K562 (cell line): ENCODE data around the gene AP2A2. TPM values are rescaled to one million over a fixed set of nuclear protein-coding genes. Genes with fewer than 3 reads are reported as not detected.
A peak's percentile ranks its signal among the peaks of the same experiment; 100 is the strongest.

Source experiments
- ARID2 ChIP-seq: fragments of 450-650 bp; IDR thresholded peaks from 2 replicates; pipeline ENCODE4 v1.6.1; 2017; ENCODE audit warnings: antibody characterized with exemption, mild to moderate bottlenecking
- E4F1 ChIP-seq: fragments of 250-450 bp; sonication (Bioruptor Pico); IDR thresholded peaks from 2 replicates; pipeline ENCODE4 v1.5.0; 2021; ENCODE audit warnings: mild to moderate bottlenecking, borderline replicate concordance
- GABPA ChIP-seq: fragments of 200-800 bp; sonication (Bioruptor generic); conservative IDR thresholded peaks from 2 replicates; pipeline ENCODE4 v1.6.1; 2016; ENCODE audit warnings: low read depth, missing genetic modification characterization, missing compliant biosample characterization
- HDAC1 ChIP-seq, 2 experiments: fragments of 450-650 bp; IDR thresholded peaks; 2 replicates each; pipeline ENCODE4 v1.6.1; 2016 to 2017; ENCODE audit warnings: inconsistent platforms in 1 of 2, mild to moderate bottlenecking in 1 of 2, moderate library complexity in 1 of 2
- KDM2B ChIP-seq: fragments of 250-450 bp; sonication (Bioruptor Pico); IDR thresholded peaks from 2 replicates; pipeline ENCODE4 v1.8.0; 2021; ENCODE audit warnings: mild to moderate bottlenecking, moderate library complexity
- KLF6 ChIP-seq: fragments of 250-450 bp; sonication (Bioruptor Pico); IDR thresholded peaks from 2 replicates; pipeline ENCODE4 v1.4.0; 2020; ENCODE audit warnings: mild to moderate bottlenecking, moderate library complexity, borderline replicate concordance
- LEF1 ChIP-seq: fragments of 450-650 bp; IDR thresholded peaks from 2 replicates; pipeline ENCODE4 v1.6.1; 2016; ENCODE audit warnings: mild to moderate bottlenecking
- MCM3 ChIP-seq: fragments of 450-650 bp; IDR thresholded peaks from 2 replicates; pipeline ENCODE4 v1.6.1; 2016
- NRF1 ChIP-seq, 2 experiments: fragments of 450-650 bp; IDR thresholded peaks in 1 of 2; conservative IDR thresholded peaks in 1 of 2; 2 replicates each; pipeline ENCODE4 v1.6.1; 2014; ENCODE audit warnings: mild to moderate bottlenecking in 2 of 2
- RBBP5 ChIP-seq: fragments of 200-600 bp; sonication (generic); IDR thresholded peaks from 2 replicates; pipeline ENCODE4 v1.6.1; 2012; ENCODE audit warnings: borderline replicate concordance, mild to moderate bottlenecking, low read length, control low read depth, inconsistent platforms; ENCODE audit not compliant: insufficient read depth, poor library complexity, severe bottlenecking
- RBFOX2 ChIP-seq: fragments of 200-400 bp; formaldehyde crosslinking; IDR thresholded peaks from 2 replicates; pipeline ENCODE4 v1.6.1; 2017; ENCODE audit warnings: low read depth, mild to moderate bottlenecking, low read length, moderate library complexity
- SMARCE1 ChIP-seq: fragments of 450-650 bp; IDR thresholded peaks from 2 replicates; pipeline ENCODE4 v1.7.1; 2016; ENCODE audit warnings: mild to moderate bottlenecking
- SREBF1 ChIP-seq: fragments of 150-350 bp; IDR thresholded peaks from 2 replicates; pipeline ENCODE4 v1.6.1; 2014; ENCODE audit warnings: antibody characterized with exemption, low read depth, low read length, borderline replicate concordance
- SUPT5H ChIP-seq: fragments of 450-650 bp; IDR thresholded peaks from 2 replicates; pipeline ENCODE4 v1.6.1; 2016
- TARDBP ChIP-seq: fragments of 450-650 bp; IDR thresholded peaks from 2 replicates; pipeline ENCODE4 v1.6.1; 2016
- TCFL5 ChIP-seq: fragments of 250-450 bp; sonication (Bioruptor Pico); conservative IDR thresholded peaks from 2 replicates; pipeline ENCODE4 v1.6.1; 2021; ENCODE audit warnings: mild to moderate bottlenecking, moderate library complexity, matching md5 sums
- TEAD4 ChIP-seq, 2 experiments: sonication (generic) in 1 of 2; formaldehyde crosslinking in 1 of 2; IDR thresholded peaks; 2 replicates each; pipeline versions ENCODE4 v1.6.1 to v1.8.0; 2012 to 2022; ENCODE audit warnings: borderline replicate concordance in 1 of 2, inconsistent platforms in 1 of 2, low read length in 1 of 2, mild to moderate bottlenecking in 1 of 2, missing genetic modification reagents in 1 of 2
- ZNF217 ChIP-seq: sonication (generic); formaldehyde crosslinking; IDR thresholded peaks from 2 replicates; pipeline ENCODE4 v1.8.0; 2022; ENCODE audit warnings: mild to moderate bottlenecking, missing genetic modification reagents
- ZNF592 ChIP-seq: fragments of 450-650 bp; IDR thresholded peaks from 2 replicates; pipeline ENCODE4 v1.6.1; 2017; ENCODE audit warnings: antibody characterized with exemption, mild to moderate bottlenecking
- polyA plus RNA-seq, 8 experiments: library from polyadenylated mRNA; depleted of rRNA in 4 of 8; stranded (reverse) in 5 of 8; unstranded in 3 of 8; fragments of >200 nt; fragmentation: Nextera tagmentation in 2 of 8; fragmentation: Illumina TruSeq in 1 of 8; extraction: Ambion mirVana in 2 of 8; extraction: Trizol in 1 of 8; gene quantifications; 2 replicates each; pipeline versions ENCODE4 v1.2.1 to v1.2.3, GENCODE V29; 2011 to 2014; ENCODE audit warnings: inconsistent platforms in 1 of 8, missing spikeins in 1 of 8
- total RNA-seq, 7 experiments: library from RNA; depleted of rRNA in 6 of 7; stranded (reverse); fragments of >200 nt in 6 of 7; fragmentation: Illumina TruSeq in 2 of 7; extraction: Trizol in 2 of 7; gene quantifications; 2 replicates each; pipeline versions ENCODE4 v1.2.1 to v1.2.3, GENCODE V29; 2011 to 2021; ENCODE audit warnings: low replicate concordance in 1 of 7

AP2A2 gene
- total and polyA plus RNA-seq, 9 of the 15 experiments (the other 6 are each of a cell fraction or from before 2014, with no cell fraction given): 0.69 to 41.7 (median 15.2) TPM

GRCh38 chr11:911031-911889, 14.4 kb upstream of the AP2A2 start (continued):
- TF ChIP-seq SMARCE1: 0 out of 2 replicates have a peak, but pooled peaks have one; percentile 32
- TF ChIP-seq TARDBP: 0 out of 2 replicates have a peak, but pooled peaks have one; percentile 43
- peak; percentile 73 for TF ChIP-seq ZNF592
- 0 out of 2 replicates have a peak, but pooled peaks have one; percentile 23 for TF ChIP-seq TEAD4 (IDR thresholded peaks at IDR 0.05; ENCODE audit: low read length)
- TF ChIP-seq TEAD4 (CRISPR knock-in tag; IDR thresholded peaks at IDR 0.05; ENCODE audit: borderline replicate concordance): no peak
- TF ChIP-seq E4F1 (CRISPR knock-in tag): peak; percentile 70; the same call in 1 of the 2 replicates
- TF ChIP-seq LEF1: 0 out of 2 replicates have a peak, but pooled peaks have one; percentile 34
- no peak for TF ChIP-seq TCFL5
- no peak for TF ChIP-seq MCM3
- no peak for TF ChIP-seq SREBF1
- peak; percentile 25; the same call in 1 of the 2 replicates for TF ChIP-seq SUPT5H
- TF ChIP-seq NRF1 (conservative IDR thresholded peaks at IDR 0.05 in 1 of 2, IDR thresholded peaks at IDR 0.05 in 1 of 2): peak; percentile 54 to 57
- TF ChIP-seq KLF6 (CRISPR knock-in tag): 0 out of 2 replicates have a peak, but pooled peaks have one; percentile 39
- TF ChIP-seq RBBP5: peak; percentile 24
- peak; percentile 83; the same call in 1 of the 2 replicates for TF ChIP-seq GABPA
- peak; percentile 79; the same call in 1 of the 2 replicates for TF ChIP-seq KDM2B (CRISPR knock-in tag)
- no peak for TF ChIP-seq ZNF217 (CRISPR knock-in tag)
- no peak for TF ChIP-seq ARID2
- TF ChIP-seq HDAC1 (IDR thresholded peaks at IDR 0.05): peak in 1 of 2 experiments; percentile 61; a peak in 1 of 4 replicates
- TF ChIP-seq RBFOX2: peak; percentile 73
